Measurements from ENCODE around the gene TEX13B.

TEX13B gene, protein sequence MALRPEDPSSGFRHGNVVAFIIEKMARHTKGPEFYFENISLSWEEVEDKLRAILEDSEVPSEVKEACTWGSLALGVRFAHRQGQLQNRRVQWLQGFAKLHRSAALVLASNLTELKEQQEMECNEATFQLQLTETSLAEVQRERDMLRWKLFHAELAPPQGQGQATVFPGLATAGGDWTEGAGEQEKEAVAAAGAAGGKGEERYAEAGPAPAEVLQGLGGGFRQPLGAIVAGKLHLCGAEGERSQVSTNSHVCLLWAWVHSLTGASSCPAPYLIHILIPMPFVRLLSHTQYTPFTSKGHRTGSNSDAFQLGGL

DNA sequence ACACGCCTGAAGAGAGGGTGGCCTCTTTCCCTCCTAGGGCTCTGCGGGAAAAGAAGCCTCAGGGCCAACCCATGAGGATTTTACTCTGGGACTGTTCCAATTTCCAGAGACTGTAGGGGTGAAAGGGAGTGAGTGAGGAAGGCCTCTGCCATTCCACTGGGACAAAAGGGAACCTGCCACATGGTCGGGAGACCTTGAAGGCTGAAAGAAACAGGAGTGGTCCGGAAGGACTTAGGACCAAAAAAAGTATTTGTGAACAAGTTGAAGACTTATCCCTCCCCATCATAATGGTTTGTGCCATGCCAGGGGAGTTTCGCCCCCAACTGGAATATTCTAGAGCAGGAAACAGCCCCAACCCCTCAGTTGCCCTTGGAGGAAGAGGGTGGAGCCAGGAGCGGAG, at the start of gene TEX13B:
TSS of gene TEX13B (minus strand) at position 15 of the 400 bp plus-strand sequence. CDS start 243 bp downstream, outside the sequence.
- Histone ChIP-seq H3K4me1 (ENCODE audit: control insufficient read depth, insufficient read depth, low read length) (no peaks in the 10 kb centered on the region), H3K9ac (ENCODE audit: low read length) (no peak within 1 kb of the TSS), H3K9me3 (ENCODE audit: control insufficient read depth, low read length) (no peaks in the 10 kb centered on the region), H3K36me3 (ENCODE audit: control insufficient read depth, insufficient read depth, low read length, severe bottlenecking) (no peaks in the 10 kb centered on the region), H3K27me3 (replicated peaks; ENCODE audit: control insufficient read depth, insufficient read depth, low read length) (peaks cover 23% of the 10 kb centered on the region), H3K4me3 (ENCODE audit: low read length) (no peak within 1 kb of the TSS)
- DNase-seq (ENCODE audit: low read depth), result no peak

DNA sequence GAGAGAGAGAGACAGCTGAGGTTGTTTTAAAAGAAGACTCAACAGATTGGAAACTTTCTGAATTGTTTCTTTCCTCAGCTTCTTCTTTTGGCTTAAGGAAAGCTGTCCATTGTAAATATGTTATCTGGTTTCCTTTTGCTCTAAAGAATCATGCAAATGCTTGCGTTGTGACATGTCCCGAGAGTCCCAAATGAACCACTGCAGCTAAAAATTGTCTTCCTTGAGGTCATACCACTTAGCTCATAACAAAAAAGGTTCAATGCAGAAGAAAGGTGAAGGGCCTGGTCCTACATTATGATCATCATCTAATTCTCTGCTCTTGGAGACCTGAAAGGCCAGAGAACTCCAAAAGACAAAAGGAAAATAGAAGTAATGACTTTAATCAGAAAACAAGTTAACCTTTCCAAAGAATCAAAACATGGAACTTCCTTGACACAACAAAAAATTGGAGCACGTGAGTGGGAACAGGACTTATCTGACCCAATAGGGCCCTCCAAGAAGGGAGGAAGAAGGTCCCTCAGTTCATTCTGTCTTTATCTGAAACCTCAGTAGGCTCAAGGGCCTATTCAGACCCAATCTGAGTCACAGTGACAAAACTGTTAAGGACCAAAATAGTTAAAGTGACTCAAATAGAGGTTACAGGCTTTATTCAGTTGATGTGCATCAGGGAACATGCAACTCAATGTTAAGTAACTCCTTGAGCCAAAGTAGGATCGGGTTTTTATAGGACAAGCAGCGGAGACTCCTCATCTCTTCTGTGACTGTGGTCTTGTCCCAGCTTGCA, 48.0 kb upstream of the TEX13B start:
- Histone ChIP-seq H3K9me3 (ENCODE audit: control insufficient read depth, low read length) (no peaks in the 10 kb centered on the region), H3K4me3 (ENCODE audit: low read length) (no peak overlapping the region)
- no peak for DNase-seq (ENCODE audit: low read depth)

DNA sequence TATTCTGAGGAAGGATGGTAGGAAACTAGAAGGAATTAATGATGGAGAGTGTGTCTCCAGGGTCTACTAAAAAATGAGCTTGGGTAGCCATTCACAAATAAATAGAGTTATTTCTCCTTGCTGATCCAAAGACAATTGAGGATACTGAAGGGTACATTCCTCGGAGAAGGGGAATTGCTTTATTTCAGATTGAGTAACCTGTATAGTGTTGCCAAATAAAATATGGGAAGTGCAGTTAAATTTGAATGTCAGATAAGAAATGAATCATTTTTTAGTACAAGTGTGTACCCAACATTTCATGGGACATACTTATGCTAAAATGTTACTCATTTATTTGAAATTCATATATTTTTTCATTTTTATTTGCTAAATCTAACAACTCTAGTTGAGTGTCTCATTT, 46.7 kb upstream of the TEX13B start:
- Histone ChIP-seq H3K9ac (ENCODE audit: low read length) (no peak overlapping the region), H3K4me3 (ENCODE audit: low read length) (no peak overlapping the region), H3K4me1 (ENCODE audit: control insufficient read depth, insufficient read depth, low read length) (no peaks in the 10 kb centered on the region), H3K27me3 (replicated peaks; ENCODE audit: control insufficient read depth, insufficient read depth, low read length) (peaks cover 33% of the 10 kb centered on the region), H3K9me3 (ENCODE audit: control insufficient read depth, low read length) (peaks cover 2% of the 10 kb centered on the region), H3K36me3 (ENCODE audit: control insufficient read depth, insufficient read depth, low read length, severe bottlenecking) (no peaks in the 10 kb centered on the region)
- DNase-seq (ENCODE audit: low read depth), result no peak

More for the DNA sequence above, 48.0 kb upstream of the TEX13B start:
- no peaks in the 10 kb centered on the region for H3K4me1 ChIP-seq (ENCODE audit: control insufficient read depth, insufficient read depth, low read length)
- peaks cover 38% of the 10 kb centered on the region for H3K27me3 ChIP-seq (replicated peaks; ENCODE audit: control insufficient read depth, insufficient read depth, low read length)
- H3K36me3 ChIP-seq (ENCODE audit: control insufficient read depth, insufficient read depth, low read length, severe bottlenecking), result no peaks in the 10 kb centered on the region
- no peak overlapping the region for H3K9ac ChIP-seq (ENCODE audit: low read length)

DNA sequence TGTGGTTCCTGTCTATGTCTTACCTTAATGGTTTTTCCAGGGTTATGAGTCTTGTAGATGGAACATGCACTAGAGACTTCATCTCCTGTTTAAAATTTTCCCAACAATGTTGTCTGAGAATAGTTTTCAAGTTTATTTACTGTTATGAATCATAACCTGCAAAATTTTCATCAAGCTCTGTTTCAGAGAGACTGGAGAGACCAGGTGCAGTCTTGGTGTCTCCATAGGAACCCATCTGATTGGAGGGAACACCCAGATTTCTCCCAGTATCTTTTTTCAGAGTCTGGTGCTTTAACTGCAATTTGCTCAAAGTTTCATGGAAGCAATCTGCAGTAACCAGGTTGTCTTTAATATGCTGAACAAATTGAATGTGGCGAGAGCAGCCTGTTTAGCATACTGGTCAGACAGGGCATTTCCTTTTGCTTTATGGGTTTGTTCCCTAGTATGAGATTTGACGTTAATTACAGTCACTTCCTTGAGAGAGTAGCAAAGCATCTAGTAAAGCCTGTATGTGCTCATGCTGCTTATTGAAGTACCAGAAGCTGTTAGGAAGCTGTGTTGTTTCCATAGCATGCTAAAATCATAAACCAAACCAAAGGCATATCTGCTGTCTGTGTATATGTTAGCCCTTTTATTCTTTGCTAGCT, 43.9 kb upstream of the TEX13B start:
- no peak overlapping the region for H3K9ac ChIP-seq (ENCODE audit: low read length)
- peaks cover 21% of the 10 kb centered on the region for H3K27me3 ChIP-seq (replicated peaks; ENCODE audit: control insufficient read depth, insufficient read depth, low read length)
- no peak overlapping the region for H3K4me3 ChIP-seq (ENCODE audit: low read length)
- peaks cover 2% of the 10 kb centered on the region for H3K9me3 ChIP-seq (ENCODE audit: control insufficient read depth, low read length)
- no peaks in the 10 kb centered on the region for H3K4me1 ChIP-seq (ENCODE audit: control insufficient read depth, insufficient read depth, low read length)
- DNase-seq (ENCODE audit: low read depth), result no peak
- no peaks in the 10 kb centered on the region for H3K36me3 ChIP-seq (ENCODE audit: control insufficient read depth, insufficient read depth, low read length, severe bottlenecking)

DNA sequence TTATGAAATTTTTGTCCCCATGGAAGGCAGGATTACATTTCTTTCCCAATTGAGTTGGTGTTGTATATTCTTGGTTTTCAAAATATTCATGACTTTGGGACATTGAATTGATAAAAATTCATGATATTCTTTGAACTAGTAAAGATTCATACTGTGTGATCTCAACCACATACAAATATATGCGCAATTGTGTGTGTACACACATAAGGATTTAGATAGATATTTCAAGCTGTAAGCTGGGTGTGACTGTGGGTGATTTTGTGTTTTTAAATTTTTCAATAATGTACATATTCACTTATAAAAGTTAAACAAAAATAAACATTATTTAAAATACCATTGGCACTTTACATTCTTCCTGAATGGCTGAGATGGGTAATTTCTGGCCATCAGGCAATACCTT, 43.2 kb upstream of the TEX13B start:
- Histone ChIP-seq H3K9ac (ENCODE audit: low read length) (no peak overlapping the region), H3K27me3 (replicated peaks; ENCODE audit: control insufficient read depth, insufficient read depth, low read length) (peaks cover 21% of the 10 kb centered on the region), H3K36me3 (ENCODE audit: control insufficient read depth, insufficient read depth, low read length, severe bottlenecking) (no peaks in the 10 kb centered on the region), H3K4me1 (ENCODE audit: control insufficient read depth, insufficient read depth, low read length) (no peaks in the 10 kb centered on the region), H3K4me3 (ENCODE audit: low read length) (no peak overlapping the region), H3K9me3 (ENCODE audit: control insufficient read depth, low read length) (peaks cover 2% of the 10 kb centered on the region)
- no peak for DNase-seq (ENCODE audit: low read depth)

DNA sequence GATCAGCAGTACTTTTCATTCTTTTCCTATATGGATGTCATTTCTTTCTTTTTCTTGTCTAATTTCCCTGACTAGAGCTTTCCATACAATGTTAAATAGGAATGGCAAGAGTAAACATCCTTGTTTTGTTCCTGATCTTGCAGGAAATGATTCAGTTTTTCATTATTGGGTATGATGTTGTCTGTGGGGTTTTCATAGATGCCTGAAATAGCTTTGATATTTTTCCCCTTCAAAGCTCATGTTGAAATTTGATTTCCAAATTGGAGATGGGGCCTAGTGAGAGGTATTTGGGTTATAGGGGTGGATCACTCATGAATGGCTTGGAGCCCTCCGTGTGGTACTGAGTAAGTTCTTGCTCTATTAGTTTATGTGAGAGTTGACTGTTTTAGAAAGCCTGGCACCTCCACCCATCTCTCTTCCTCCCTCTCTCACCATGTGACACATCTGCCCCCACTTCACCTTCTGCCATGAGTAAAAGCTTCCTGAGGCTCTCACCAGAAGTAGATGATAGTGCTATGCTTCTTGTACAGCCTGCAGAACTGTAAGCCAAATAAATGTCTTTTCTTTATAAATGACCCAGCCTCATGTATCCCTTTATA, 40.4 kb upstream of the TEX13B start:
- Histone ChIP-seq H3K4me3 (ENCODE audit: low read length) (no peak overlapping the region), H3K4me1 (ENCODE audit: control insufficient read depth, insufficient read depth, low read length) (no peaks in the 10 kb centered on the region), H3K9ac (ENCODE audit: low read length) (no peak overlapping the region), H3K36me3 (ENCODE audit: control insufficient read depth, insufficient read depth, low read length, severe bottlenecking) (no peaks in the 10 kb centered on the region), H3K9me3 (ENCODE audit: control insufficient read depth, low read length) (peaks cover 2% of the 10 kb centered on the region), H3K27me3 (replicated peaks; ENCODE audit: control insufficient read depth, insufficient read depth, low read length) (peaks cover 28% of the 10 kb centered on the region)
- DNase-seq (ENCODE audit: low read depth), result peak; percentile 23

DNA sequence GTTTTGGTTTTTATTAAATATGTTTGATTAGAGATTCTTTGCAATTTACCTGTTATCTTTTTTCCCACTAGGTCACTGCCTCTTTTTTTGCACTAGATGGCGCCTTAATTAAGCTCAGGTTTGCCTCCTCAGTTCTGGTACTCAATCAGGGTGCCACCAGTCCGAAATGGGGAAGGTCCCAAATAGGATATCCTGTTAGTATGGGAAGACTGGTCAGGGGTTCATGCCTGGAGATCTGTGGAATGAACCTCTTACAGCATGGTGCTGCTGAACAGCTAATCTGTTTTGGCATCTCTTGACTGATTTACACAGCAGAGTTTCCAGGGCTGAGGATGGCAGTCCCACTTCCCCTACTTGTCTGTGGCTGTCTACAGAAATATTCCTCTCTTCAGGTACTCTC, 38.5 kb upstream of the TEX13B start:
- DNase-seq (ENCODE audit: low read depth), result peak; percentile 41
- peaks cover 24% of the 10 kb centered on the region for H3K27me3 ChIP-seq (replicated peaks; ENCODE audit: control insufficient read depth, insufficient read depth, low read length)
- peaks cover 10% of the 10 kb centered on the region for H3K9me3 ChIP-seq (ENCODE audit: control insufficient read depth, low read length)
- H3K9ac ChIP-seq (ENCODE audit: low read length), result no peak overlapping the region
- no peaks in the 10 kb centered on the region for H3K4me1 ChIP-seq (ENCODE audit: control insufficient read depth, insufficient read depth, low read length)
- H3K4me3 ChIP-seq (ENCODE audit: low read length), result no peak overlapping the region
- H3K36me3 ChIP-seq (ENCODE audit: control insufficient read depth, insufficient read depth, low read length, severe bottlenecking), result no peaks in the 10 kb centered on the region

DNA sequence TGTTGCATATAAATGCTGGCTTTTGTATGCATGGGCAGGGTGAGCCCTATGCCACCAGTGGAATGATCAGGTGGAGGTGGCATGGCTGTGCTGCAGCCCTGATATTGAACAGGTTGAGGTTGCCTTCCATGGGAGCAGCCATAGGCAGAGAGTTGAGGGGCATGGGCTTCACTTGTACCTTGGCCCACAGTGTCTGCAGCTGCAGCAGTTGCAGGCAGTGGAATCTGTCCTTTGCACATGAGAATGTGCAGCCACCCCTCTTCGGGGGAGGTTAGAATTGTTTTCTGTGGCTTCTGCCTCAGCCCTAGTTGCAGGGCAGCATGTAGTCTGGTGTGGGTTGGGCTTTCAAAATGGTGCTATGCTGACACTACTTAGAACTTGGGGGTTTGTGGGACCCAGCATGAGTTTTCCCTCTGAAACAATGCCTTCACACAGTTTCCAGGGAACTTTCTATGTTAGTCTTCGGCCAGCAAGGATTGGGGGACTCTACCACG, 37.3 kb upstream of the TEX13B start:
- no peak overlapping the region for H3K9ac ChIP-seq (ENCODE audit: low read length)
- no peaks in the 10 kb centered on the region for H3K4me1 ChIP-seq (ENCODE audit: control insufficient read depth, insufficient read depth, low read length)

DNA sequence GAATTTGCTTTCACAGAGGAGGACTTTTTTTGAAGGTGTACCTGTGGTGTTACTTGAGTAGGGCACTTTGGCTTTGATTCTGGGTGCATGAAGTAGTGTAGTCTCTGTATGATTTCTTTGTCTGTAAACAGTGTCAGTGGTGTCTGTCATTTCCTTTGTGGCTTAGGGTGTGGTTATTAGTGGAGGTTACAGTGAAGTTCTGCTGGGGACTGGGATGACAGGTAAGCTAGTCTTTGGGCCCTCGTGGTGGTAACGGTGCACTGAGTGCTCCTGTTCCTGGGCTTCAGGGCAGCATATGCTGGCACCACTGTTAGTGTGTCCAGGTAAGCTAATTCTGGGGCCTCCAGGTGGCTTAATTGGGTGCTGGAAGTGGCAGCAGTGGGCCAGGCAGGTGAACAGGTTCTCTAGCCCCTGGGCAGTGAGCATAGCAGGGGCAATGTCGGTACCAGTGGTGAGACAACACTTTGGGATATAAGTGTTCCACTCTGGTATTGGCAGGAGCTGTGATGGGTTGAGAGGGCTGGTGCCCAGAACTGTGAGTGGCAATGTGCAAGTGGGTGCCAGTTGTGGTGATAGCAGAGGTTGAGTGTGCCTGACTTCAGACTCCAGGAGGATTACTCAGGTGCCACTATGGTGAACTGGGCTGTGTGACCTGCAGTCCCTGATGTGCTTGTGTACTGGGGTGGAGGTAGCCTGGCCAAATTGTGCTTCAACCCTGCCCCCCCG, 36.6 kb upstream of the TEX13B start:
- Histone ChIP-seq H3K9me3 (ENCODE audit: control insufficient read depth, low read length) (peaks cover 10% of the 10 kb centered on the region), H3K4me1 (ENCODE audit: control insufficient read depth, insufficient read depth, low read length) (no peaks in the 10 kb centered on the region), H3K36me3 (ENCODE audit: control insufficient read depth, insufficient read depth, low read length, severe bottlenecking) (no peaks in the 10 kb centered on the region), H3K9ac (ENCODE audit: low read length) (no peak overlapping the region), H3K27me3 (replicated peaks; ENCODE audit: control insufficient read depth, insufficient read depth, low read length) (peaks cover 24% of the 10 kb centered on the region), H3K4me3 (ENCODE audit: low read length) (no peak overlapping the region)
- DNase-seq (ENCODE audit: low read depth), result no peak

More for the DNA sequence above, 37.3 kb upstream of the TEX13B start:
- Histone ChIP-seq H3K9me3 (ENCODE audit: control insufficient read depth, low read length) (peaks cover 10% of the 10 kb centered on the region), H3K4me3 (ENCODE audit: low read length) (no peak overlapping the region), H3K27me3 (replicated peaks; ENCODE audit: control insufficient read depth, insufficient read depth, low read length) (peaks cover 24% of the 10 kb centered on the region), H3K36me3 (ENCODE audit: control insufficient read depth, insufficient read depth, low read length, severe bottlenecking) (no peaks in the 10 kb centered on the region)
- DNase-seq (ENCODE audit: low read depth), result no peak

DNA sequence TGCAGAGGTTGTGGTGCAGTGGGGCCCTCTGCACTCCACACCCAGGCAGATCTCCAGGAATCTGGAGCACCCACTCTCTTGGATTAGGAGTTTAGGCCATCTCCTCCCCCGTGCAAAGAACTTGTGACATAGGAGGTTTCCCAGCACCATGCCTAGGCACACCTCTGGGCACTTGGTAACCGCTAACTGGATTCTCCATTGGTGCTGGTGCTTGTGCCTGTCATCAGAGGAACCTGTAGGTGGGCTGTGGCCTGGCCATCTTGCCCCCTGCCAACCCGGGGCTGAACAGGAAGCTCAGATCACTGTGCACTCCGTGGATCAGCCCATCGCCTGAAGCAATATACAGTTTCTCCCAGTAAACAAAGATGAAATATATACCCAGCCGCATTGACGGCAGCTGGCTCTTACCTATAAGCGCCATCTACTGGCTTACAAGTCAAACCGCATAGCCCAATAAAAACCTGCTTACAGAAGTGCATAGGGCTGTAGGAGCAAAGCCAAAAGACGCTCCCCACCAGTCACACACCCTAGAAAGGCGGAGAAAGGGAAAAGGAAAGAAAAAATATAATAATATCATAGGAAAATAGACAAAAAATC, 19.1 kb upstream of the TEX13B start:
- H3K4me1 ChIP-seq (ENCODE audit: control insufficient read depth, insufficient read depth, low read length), result peaks cover 2% of the 10 kb centered on the region
- no peaks in the 10 kb centered on the region for H3K36me3 ChIP-seq (ENCODE audit: control insufficient read depth, insufficient read depth, low read length, severe bottlenecking)
- peak; percentile 57 for DNase-seq (ENCODE audit: low read depth)
- H3K4me3 ChIP-seq (ENCODE audit: low read length), result no peak overlapping the region
- peaks cover 23% of the 10 kb centered on the region for H3K27me3 ChIP-seq (replicated peaks; ENCODE audit: control insufficient read depth, insufficient read depth, low read length)
- no peak overlapping the region for H3K9ac ChIP-seq (ENCODE audit: low read length)
- peaks cover 16% of the 10 kb centered on the region for H3K9me3 ChIP-seq (ENCODE audit: control insufficient read depth, low read length)
